Neural progenitor cell (in vitro differentiated cells): ENCODE measurements around the gene LTO1.

Experiments
- CTCF ChIP-seq: fragments of 200-600 bp; sonication (generic); IDR thresholded peaks from 2 replicates; pipeline ENCODE4 v1.5.1; 2017; ENCODE audit warnings: antibody characterized with exemption, mild to moderate bottlenecking
- EZH2 ChIP-seq: fragments of 200-600 bp; sonication (generic); IDR thresholded peaks from 2 replicates; pipeline ENCODE4 v1.6.1; 2017; ENCODE audit warnings: antibody characterized with exemption, mild to moderate bottlenecking, moderate library complexity
- EZH2phosphoT487 ChIP-seq: fragments of 200-600 bp; sonication (generic); IDR thresholded peaks from 2 replicates; pipeline ENCODE4 v1.6.1; 2017; ENCODE audit warnings: antibody characterized with exemption

- no peak for TF ChIP-seq EZH2
- TF ChIP-seq CTCF = no peak
- TF ChIP-seq EZH2phosphoT487 = no peak
These were observed 11.7 kb upstream of the LTO1 start for GRCh38 chr11:69686856-69687255.
